ENCODE data around the gene LHPP. TPM values are rescaled to one million over a fixed set of nuclear protein-coding genes. Genes with fewer than 3 reads are reported as not detected.

The LHPP gene
- total RNA-seq, 1 donor from 2014 or later, result 24.5 TPM

- Histone ChIP-seq H3K4me2 (peak overlapping the region; percentile 56), H3K36me3 (no peaks in the 10 kb centered on the region), H3K4me1 (peaks cover 23% of the 10 kb centered on the region), H3K9me3 (ENCODE audit: low read depth) (no peaks in the 10 kb centered on the region), H3K4me3 (no peak overlapping the region), H3K27me3 (no peaks in the 10 kb centered on the region), H3K9ac (no peak overlapping the region), H3K79me2 (ENCODE audit: low read depth) (no peaks in the 10 kb centered on the region), H4K20me1 (ENCODE audit: low read depth) (no peaks in the 10 kb centered on the region), H3F3A (ENCODE audit: low read depth) (peaks cover 19% of the 10 kb centered on the region), H2AFZ (replicated peaks) (no peak overlapping the region), H3K27ac (peak overlapping the region; percentile 53)
- no peaks in the 10 kb centered on the region for H3K27me3 Mint-ChIP-seq (ENCODE audit: insufficient read depth, low read depth)
- no peaks in the 10 kb centered on the region for H3K36me3 Mint-ChIP-seq
- TF ChIP-seq EZH2phosphoT487 (IDR thresholded peaks at IDR 0.05) (no peak), EZH2 (IDR thresholded peaks at IDR 0.05) (no peak)
- TF ChIP-seq, protein P1, sequence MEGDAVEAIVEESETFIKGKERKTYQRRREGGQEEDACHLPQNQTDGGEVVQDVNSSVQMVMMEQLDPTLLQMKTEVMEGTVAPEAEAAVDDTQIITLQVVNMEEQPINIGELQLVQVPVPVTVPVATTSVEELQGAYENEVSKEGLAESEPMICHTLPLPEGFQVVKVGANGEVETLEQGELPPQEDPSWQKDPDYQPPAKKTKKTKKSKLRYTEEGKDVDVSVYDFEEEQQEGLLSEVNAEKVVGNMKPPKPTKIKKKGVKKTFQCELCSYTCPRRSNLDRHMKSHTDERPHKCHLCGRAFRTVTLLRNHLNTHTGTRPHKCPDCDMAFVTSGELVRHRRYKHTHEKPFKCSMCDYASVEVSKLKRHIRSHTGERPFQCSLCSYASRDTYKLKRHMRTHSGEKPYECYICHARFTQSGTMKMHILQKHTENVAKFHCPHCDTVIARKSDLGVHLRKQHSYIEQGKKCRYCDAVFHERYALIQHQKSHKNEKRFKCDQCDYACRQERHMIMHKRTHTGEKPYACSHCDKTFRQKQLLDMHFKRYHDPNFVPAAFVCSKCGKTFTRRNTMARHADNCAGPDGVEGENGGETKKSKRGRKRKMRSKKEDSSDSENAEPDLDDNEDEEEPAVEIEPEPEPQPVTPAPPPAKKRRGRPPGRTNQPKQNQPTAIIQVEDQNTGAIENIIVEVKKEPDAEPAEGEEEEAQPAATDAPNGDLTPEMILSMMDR (IDR thresholded peaks at IDR 0.05), result no peak
- peaks cover 11% of the 10 kb centered on the region for H3K4me1 Mint-ChIP-seq
- no peaks in the 10 kb centered on the region for H3K9me3 Mint-ChIP-seq
- H3K27ac Mint-ChIP-seq, result no peak overlapping the region
- H3K4me3 Mint-ChIP-seq, result no peak overlapping the region
- peak; percentile 58 for DNase-seq (ENCODE audit: low spot score)
Measured at GRCh38 chr10:124552691-124553276, 91.2 kb downstream of the LHPP start.

DNA sequence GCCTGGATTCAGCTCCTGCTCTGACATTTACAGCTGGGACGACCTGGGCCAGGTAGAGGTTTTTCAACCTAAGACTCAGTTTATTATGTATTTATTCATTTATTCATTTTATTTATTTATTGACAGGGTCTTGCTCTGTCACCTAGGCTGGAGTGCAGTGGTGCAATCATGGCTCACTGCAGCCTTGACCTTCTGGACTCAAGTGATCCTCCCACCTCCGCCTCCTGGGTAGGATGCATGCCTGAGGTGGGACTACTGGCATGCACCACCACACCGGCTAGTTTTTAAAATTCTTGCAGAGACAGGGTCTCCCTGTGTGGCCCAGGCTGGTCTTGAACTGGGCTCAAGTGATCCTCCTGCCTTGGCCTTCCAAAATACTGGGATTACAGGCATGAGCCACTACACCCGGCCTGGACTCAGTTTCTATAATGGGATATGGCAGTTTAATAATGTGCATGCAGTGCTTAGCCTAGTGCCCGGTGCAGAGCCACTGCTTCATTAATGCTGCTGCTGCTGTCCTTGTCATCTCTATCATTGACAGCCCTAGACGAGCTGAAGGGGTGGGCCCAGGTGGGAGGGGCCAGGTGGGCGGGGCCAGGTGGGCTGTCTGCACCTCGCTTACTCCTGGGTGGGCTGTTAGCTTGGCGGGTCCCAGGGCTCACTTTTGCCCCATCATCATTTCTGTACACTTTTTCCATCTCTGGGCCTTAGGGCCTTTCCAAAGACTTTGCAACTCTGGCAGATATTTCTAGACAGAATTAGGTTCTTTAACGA, 92.6 kb downstream of the LHPP start:
- no peak overlapping the region for H3K27ac Mint-ChIP-seq
- no peaks in the 10 kb centered on the region for H4K20me1 ChIP-seq (ENCODE audit: low read depth)
- H3K27ac ChIP-seq, result no peak overlapping the region
- no peaks in the 10 kb centered on the region for H3K27me3 Mint-ChIP-seq (ENCODE audit: insufficient read depth, low read depth)
- H3K9me3 Mint-ChIP-seq, result no peaks in the 10 kb centered on the region
- peaks cover 19% of the 10 kb centered on the region for H3F3A ChIP-seq (ENCODE audit: low read depth)
- DNase-seq (ENCODE audit: low spot score), result no peak
- H3K36me3 ChIP-seq, result no peaks in the 10 kb centered on the region
- no peak for TF ChIP-seq EZH2phosphoT487 (IDR thresholded peaks at IDR 0.05)
- no peak for TF ChIP-seq EZH2 (IDR thresholded peaks at IDR 0.05)
- TF ChIP-seq, protein P1 (IDR thresholded peaks at IDR 0.05), result no peak
- no peaks in the 10 kb centered on the region for H3K36me3 Mint-ChIP-seq
- H3K4me2 ChIP-seq, result no peak overlapping the region
- no peaks in the 10 kb centered on the region for H3K9me3 ChIP-seq (ENCODE audit: low read depth)
- H3K4me1 ChIP-seq, result peaks cover 23% of the 10 kb centered on the region
- no peaks in the 10 kb centered on the region for H3K27me3 ChIP-seq
- no peak overlapping the region for H2AFZ ChIP-seq (replicated peaks)
- no peak overlapping the region for H3K9ac ChIP-seq
- no peaks in the 10 kb centered on the region for H3K79me2 ChIP-seq (ENCODE audit: low read depth)
- no peak overlapping the region for H3K4me3 ChIP-seq
- H3K4me1 Mint-ChIP-seq, result peaks cover 11% of the 10 kb centered on the region
- no peak overlapping the region for H3K4me3 Mint-ChIP-seq

- no peaks in the 10 kb centered on the region for H3K9me3 ChIP-seq (ENCODE audit: low read depth)
- H3K27me3 Mint-ChIP-seq (ENCODE audit: insufficient read depth, low read depth), result no peaks in the 10 kb centered on the region
- peaks cover 9% of the 10 kb centered on the region for H3K4me1 ChIP-seq
- TF ChIP-seq EZH2phosphoT487 (IDR thresholded peaks at IDR 0.05) (no peak), EZH2 (IDR thresholded peaks at IDR 0.05) (no peak)
- TF ChIP-seq, protein P1 (IDR thresholded peaks at IDR 0.05), result no peak
- H4K20me1 ChIP-seq (ENCODE audit: low read depth), result no peaks in the 10 kb centered on the region
- peaks cover 2% of the 10 kb centered on the region for H3K9me3 Mint-ChIP-seq
- H3K4me3 Mint-ChIP-seq, result no peak overlapping the region
- H3K36me3 ChIP-seq, result no peaks in the 10 kb centered on the region
- no peak overlapping the region for H3K4me3 ChIP-seq
- H3K4me1 Mint-ChIP-seq, result peaks cover 14% of the 10 kb centered on the region
- no peak overlapping the region for H2AFZ ChIP-seq (replicated peaks)
- H3K9ac ChIP-seq, result no peak overlapping the region
- H3K27ac Mint-ChIP-seq, result no peak overlapping the region
- no peaks in the 10 kb centered on the region for H3K27me3 ChIP-seq
- H3K36me3 Mint-ChIP-seq, result no peaks in the 10 kb centered on the region
- H3K4me2 ChIP-seq, result no peak overlapping the region
- no peak for DNase-seq (ENCODE audit: low spot score)
- peaks cover 14% of the 10 kb centered on the region for H3F3A ChIP-seq (ENCODE audit: low read depth)
- no peaks in the 10 kb centered on the region for H3K79me2 ChIP-seq (ENCODE audit: low read depth)
- H3K27ac ChIP-seq, result no peak overlapping the region
Measured at GRCh38 chr10:124557167-124557566, 95.5 kb downstream of the LHPP start.

All from neural progenitor cell (in vitro differentiated cells).